Measurements from ENCODE around the gene VPS45.

The VPS45 gene

GRCh38 chr1:150073516-150073915 lies 5.9 kb downstream of the VPS45 start:
- DNase-seq: no peak

- no peak for DNase-seq
These were observed 8.5 kb downstream of the VPS45 start for GRCh38 chr1:150076066-150076465.

- no peak for DNase-seq
These were observed 9.4 kb downstream of the VPS45 start for GRCh38 chr1:150076985-150077384.

- DNase-seq: no peak
These were observed 13.2 kb downstream of the VPS45 start for GRCh38 chr1:150080784-150081183.

GRCh38 chr1:150082494-150082893 lies 14.9 kb downstream of the VPS45 start:
- no peak for DNase-seq

- no peak for DNase-seq
These were observed 16.3 kb downstream of the VPS45 start for GRCh38 chr1:150083907-150084306.

GRCh38 chr1:150085406-150085805 lies 17.8 kb downstream of the VPS45 start:
- no peak for DNase-seq

GRCh38 chr1:150087415-150087814 lies 19.8 kb downstream of the VPS45 start:
- DNase-seq: no peak

- no peak for DNase-seq
These were observed 22.4 kb downstream of the VPS45 start for GRCh38 chr1:150089846-150090520.

- no peak for DNase-seq
These were observed 24.7 kb downstream of the VPS45 start for GRCh38 chr1:150092180-150092791.

GRCh38 chr1:150093805-150094204 lies 26.2 kb downstream of the VPS45 start:
- DNase-seq: no peak

- DNase-seq: no peak
These were observed 27.2 kb downstream of the VPS45 start for GRCh38 chr1:150094734-150095265.

GRCh38 chr1:150102986-150103385 lies 35.4 kb downstream of the VPS45 start:
- no peak for DNase-seq

- no peak for DNase-seq
These were observed 38.8 kb downstream of the VPS45 start for GRCh38 chr1:150106341-150106740.

GRCh38 chr1:150109586-150109985 lies 42.0 kb downstream of the VPS45 start:
- no peak for DNase-seq

- DNase-seq: no peak
These were observed 42.5 kb downstream of the VPS45 start for GRCh38 chr1:150110116-150110515.

- DNase-seq: no peak
These were observed 44.1 kb downstream of the VPS45 start for GRCh38 chr1:150111670-150112069.

- no peak for DNase-seq
These were observed 47.5 kb downstream of the VPS45 start for GRCh38 chr1:150115121-150115520.

- no peak for DNase-seq
These were observed 51.1 kb downstream of the VPS45 start for GRCh38 chr1:150118716-150119115.

GRCh38 chr1:150121236-150121862 lies 53.8 kb downstream of the VPS45 start:
- DNase-seq: no peak

- DNase-seq: no peak
These were observed 59.2 kb downstream of the VPS45 start for GRCh38 chr1:150126811-150127210.

GRCh38 chr1:150127464-150127863 lies 59.9 kb downstream of the VPS45 start:
- no peak for DNase-seq

- DNase-seq: peak; percentile 68 to 72
These were observed 60.3 kb downstream of the VPS45 start for GRCh38 chr1:150127868-150128267.

- no peak for DNase-seq
These were observed 64.8 kb downstream of the VPS45 start for GRCh38 chr1:150132372-150132771.

Data from activated T-cell treated with anti-CD3 and anti-CD28 coated beads, Interleukin-2, amount 50 U/mL, for 48 hours (primary cell).